Stomach (tissue), 9 donors: ENCODE measurements around the gene YOD1. TPM values are rescaled to one million over a fixed set of nuclear protein-coding genes. Genes with fewer than 3 reads are reported as not detected.

Source experiments
- DNase-seq, 2 donors: peaks; one replicate each; pipeline versions ENCODE4 v3.0.0 to v3.0.0-alpha.2; 2013 to 2019
- H3K27ac ChIP-seq, 5 donors: fragments of 200-600 bp in 4 of 5; sonication (generic) in 4 of 5; one replicate each; pipeline ENCODE4 v1.5.1; 2013 to 2019; ENCODE audit warnings: mild to moderate bottlenecking in 1 of 5, moderate library complexity in 1 of 5
- H3K27me3 ChIP-seq, 3 donors: fragments of 200-600 bp; sonication (generic); one replicate each; pipeline ENCODE4 v1.5.1; 2017 to 2019; ENCODE audit warnings: mixed run types in 1 of 3
- H3K36me3 ChIP-seq, 4 donors: fragments of 200-600 bp; sonication (generic); 1 replicate in 3 of 4; 2 replicates in 1 of 4; pipeline ENCODE4 v1.5.1; 2016 to 2019
- H3K4me1 ChIP-seq, 4 donors: fragments of 200-600 bp; sonication (generic); one replicate each; pipeline ENCODE4 v1.5.1; 2016 to 2019
- H3K4me3 ChIP-seq, 4 donors: fragments of 200-600 bp; sonication (generic) in 3 of 4; one replicate each; pipeline ENCODE4 v1.5.1; 2016 to 2019; ENCODE audit warnings: mild to moderate bottlenecking in 1 of 4
- H3K9me3 ChIP-seq, 4 donors: fragments of 200-600 bp; sonication (generic); one replicate each; pipeline ENCODE4 v1.5.1; 2016 to 2019
- EP300 ChIP-seq: sonication (generic); formaldehyde crosslinking; IDR thresholded peaks from one replicate; pipeline ENCODE4 v1.6.1; 2017; ENCODE audit warnings: antibody characterized with exemption
- POLR2A ChIP-seq, 4 donors: fragments of 450-650 bp; IDR thresholded peaks; one replicate each; pipeline ENCODE4 v1.6.1; 2016; ENCODE audit warnings: antibody characterized with exemption in 4 of 4, control low read depth in 2 of 4, mild to moderate bottlenecking in 1 of 4, moderate library complexity in 1 of 4
- POLR2AphosphoS5 ChIP-seq, 3 donors: sonication (generic); formaldehyde crosslinking; IDR thresholded peaks; one replicate each; pipeline ENCODE4 v1.6.1; 2016; ENCODE audit warnings: antibody characterized with exemption in 3 of 3
- WGBS, 5 donors: extraction: QIAGEN DNeasy Blood & Tissue Kit in 3 of 5; methylation state at CpG; one replicate each; pipeline versions ENCODE4 v1.1.5 to v1.1.7; 2013 to 2018; 5-methylcytosine and 5-hydroxymethylcytosine counted together
- intact Hi-C: fragments of 100-400 bp; cut with DNase I; formaldehyde crosslinking; loops from one replicate; pipeline ENCODE4 v1.15.1; 2023; ENCODE audit warnings: low total_unique reads
- polyA plus RNA-seq, 3 donors: library from polyadenylated mRNA; stranded (reverse); fragments of 200-250 nt; gene quantifications; one replicate each; pipeline ENCODE4 v1.2.3, GENCODE V29; 2013
- total RNA-seq, 5 donors: library from RNA; depleted of rRNA; stranded (reverse); fragments of >200 nt; gene quantifications; one replicate each; pipeline versions ENCODE4 v1.1.0 to v1.2.3, GENCODE V29; 2014 to 2016
- TF ChIP-seq, protein P1 (sequence below), 7 experiments: fragments of 450-650 bp in 4 of 7; fragments of 200-600 bp in 3 of 7; sonication (generic) in 3 of 7; IDR thresholded peaks; one replicate each; pipeline ENCODE4 v1.5.1; 2016 to 2019; ENCODE audit warnings: antibody characterized with exemption in 7 of 7, control low read depth in 2 of 7, mild to moderate bottlenecking in 1 of 7
- donor health status: healthy with polysubstance abuse.
- donor health status: Bipolar disorder and iron deficiency.
- donor health status: healthy.

The YOD1 gene
- total and polyA plus RNA-seq, 8 donors: 1.5 to 47.9 (median 4.8) TPM

DNA sequence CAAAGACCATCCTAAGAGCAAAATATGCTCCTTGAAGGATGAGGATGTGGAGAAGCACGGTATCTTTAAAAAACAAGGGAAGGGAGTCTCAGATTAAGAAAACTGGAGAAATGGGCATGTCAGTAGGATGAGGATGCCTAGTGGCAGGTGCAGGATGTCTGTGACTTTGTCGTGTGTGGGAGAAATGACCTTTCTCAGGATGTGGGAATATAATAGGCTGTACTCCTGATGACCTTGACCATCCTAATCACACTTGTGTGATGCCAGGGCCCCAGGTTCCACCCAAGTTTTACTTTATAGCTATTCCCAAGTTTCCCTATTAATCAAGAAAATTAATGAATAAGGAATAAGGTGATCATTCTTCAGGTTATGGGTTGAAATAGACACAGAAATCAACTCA is 31.3 kb downstream of the YOD1 start:
- no peak for DNase-seq
- H3K4me1 ChIP-seq: peaks cover 45 to 63% (median 54%) of the 10 kb centered on the region in 4 donors
- peaks cover 0 to 11% (median 10%) of the 10 kb centered on the region in 4 donors for H3K36me3 ChIP-seq
- H3K9me3 ChIP-seq: no peaks in the 10 kb centered on the region
- TF ChIP-seq POLR2AphosphoS5 (IDR thresholded peaks at IDR 0.05) (no peak), EP300 (no peak), POLR2A (IDR thresholded peaks at IDR 0.05) (no peak)
- TF ChIP-seq, protein P1, sequence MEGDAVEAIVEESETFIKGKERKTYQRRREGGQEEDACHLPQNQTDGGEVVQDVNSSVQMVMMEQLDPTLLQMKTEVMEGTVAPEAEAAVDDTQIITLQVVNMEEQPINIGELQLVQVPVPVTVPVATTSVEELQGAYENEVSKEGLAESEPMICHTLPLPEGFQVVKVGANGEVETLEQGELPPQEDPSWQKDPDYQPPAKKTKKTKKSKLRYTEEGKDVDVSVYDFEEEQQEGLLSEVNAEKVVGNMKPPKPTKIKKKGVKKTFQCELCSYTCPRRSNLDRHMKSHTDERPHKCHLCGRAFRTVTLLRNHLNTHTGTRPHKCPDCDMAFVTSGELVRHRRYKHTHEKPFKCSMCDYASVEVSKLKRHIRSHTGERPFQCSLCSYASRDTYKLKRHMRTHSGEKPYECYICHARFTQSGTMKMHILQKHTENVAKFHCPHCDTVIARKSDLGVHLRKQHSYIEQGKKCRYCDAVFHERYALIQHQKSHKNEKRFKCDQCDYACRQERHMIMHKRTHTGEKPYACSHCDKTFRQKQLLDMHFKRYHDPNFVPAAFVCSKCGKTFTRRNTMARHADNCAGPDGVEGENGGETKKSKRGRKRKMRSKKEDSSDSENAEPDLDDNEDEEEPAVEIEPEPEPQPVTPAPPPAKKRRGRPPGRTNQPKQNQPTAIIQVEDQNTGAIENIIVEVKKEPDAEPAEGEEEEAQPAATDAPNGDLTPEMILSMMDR (IDR thresholded peaks at IDR 0.05): no peak
- intact Hi-C loops: no loop called here
- no peaks in the 10 kb centered on the region for H3K27me3 ChIP-seq
- 41 to 66% (median 53%) methylated on average over 2 of the region's 2 CpGs for WGBS, 5 donors
- no peak overlapping the region for H3K4me3 ChIP-seq
- H3K27ac ChIP-seq: peak overlapping the region; percentile 88 to 97 (median 91)

- intact Hi-C loops: no loop called here
- TF ChIP-seq POLR2A (IDR thresholded peaks at IDR 0.05): no peak
- no peak for TF ChIP-seq POLR2AphosphoS5 (IDR thresholded peaks at IDR 0.05)
- TF ChIP-seq, protein P1 (IDR thresholded peaks at IDR 0.05): no peak
- no peak for TF ChIP-seq EP300
- peak overlapping the region; percentile 43 to 95 (median 90) for H3K27ac ChIP-seq
- H3K27me3 ChIP-seq: no peaks in the 10 kb centered on the region
- peaks cover 0 to 11% (median 10%) of the 10 kb centered on the region in 4 donors for H3K36me3 ChIP-seq
- peaks cover 40 to 58% (median 49%) of the 10 kb centered on the region in 4 donors for H3K4me1 ChIP-seq
- DNase-seq: no peak
- H3K9me3 ChIP-seq: no peaks in the 10 kb centered on the region
- no peak overlapping the region for H3K4me3 ChIP-seq
- 82 to 88% (median 86%) methylated on average over 2 of the region's 2 CpGs for WGBS, 5 donors
These were observed 31.8 kb downstream of the YOD1 start for GRCh38 chr1:207019161-207019560.

GRCh38 chr1:207018707-207019106 is 32.3 kb downstream of the YOD1 start:
- TF ChIP-seq POLR2AphosphoS5 (IDR thresholded peaks at IDR 0.05) (peak in 1 of 3 donors; percentile 26), POLR2A (IDR thresholded peaks at IDR 0.05) (no peak), EP300 (no peak)
- TF ChIP-seq, protein P1 (IDR thresholded peaks at IDR 0.05): no peak
- no peaks in the 10 kb centered on the region for H3K27me3 ChIP-seq
- peaks cover 36 to 54% (median 46%) of the 10 kb centered on the region in 4 donors for H3K4me1 ChIP-seq
- WGBS, 5 donors: 81 to 87% (median 83%) methylated on average over 4 of the region's 4 CpGs
- peaks cover 0 to 11% (median 10%) of the 10 kb centered on the region in 4 donors for H3K36me3 ChIP-seq
- no peak overlapping the region for H3K4me3 ChIP-seq
- H3K9me3 ChIP-seq: no peaks in the 10 kb centered on the region
- peak overlapping the region; percentile 43 to 95 (median 90) for H3K27ac ChIP-seq
- intact Hi-C loops: no loop called here
- no peak for DNase-seq

DNA sequence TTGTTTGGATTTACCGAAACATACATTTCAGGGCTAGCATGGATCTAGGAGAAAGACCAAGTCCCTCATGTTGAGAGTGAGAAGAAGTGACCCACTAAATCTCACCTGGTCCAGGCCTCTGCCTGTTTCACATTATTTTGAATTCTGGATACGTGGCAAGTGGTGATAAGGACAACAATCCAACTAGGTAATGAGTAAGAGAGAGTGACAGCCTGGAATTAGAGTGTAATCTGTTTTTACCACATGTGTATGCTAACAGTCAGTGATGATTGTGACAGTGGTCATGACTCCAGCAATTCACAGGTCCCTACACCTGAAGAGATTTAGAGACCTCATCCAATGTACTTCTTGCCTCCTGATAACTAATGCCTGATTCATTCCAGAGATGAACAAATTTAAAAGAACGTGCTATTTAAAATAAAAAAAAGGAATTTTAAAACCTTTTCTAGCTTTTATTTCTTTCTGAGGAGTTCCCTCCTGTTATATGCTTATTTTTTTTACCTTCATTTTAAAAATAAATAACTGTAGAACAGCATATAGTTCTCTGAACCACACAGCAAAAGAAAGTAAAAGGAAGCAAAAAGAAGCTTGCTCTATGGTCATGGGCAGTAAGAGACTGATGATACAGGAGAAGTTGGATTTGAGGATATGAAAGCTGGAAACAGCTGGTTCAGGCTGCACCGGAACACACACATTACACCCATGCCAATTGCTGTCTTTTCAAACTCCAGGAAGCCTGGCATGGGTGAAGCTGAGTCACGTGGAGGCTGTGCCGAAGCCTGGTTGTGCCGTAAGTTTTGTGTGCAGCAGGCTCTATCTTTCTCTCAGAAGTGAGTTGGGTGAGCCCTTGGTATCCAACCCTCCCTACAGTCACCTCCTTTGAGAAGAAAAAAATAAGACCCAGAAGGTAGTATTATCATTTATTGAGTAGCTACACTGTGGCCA is 33.1 kb downstream of the YOD1 start:
- intact Hi-C loops: no loop called here
- H3K36me3 ChIP-seq: peaks cover 0 to 7% (median 6%) of the 10 kb centered on the region in 4 donors
- 29 to 46% (median 34%) methylated on average over 7 of the region's 7 CpGs for WGBS, 5 donors
- no peak overlapping the region for H3K4me3 ChIP-seq
- H3K27me3 ChIP-seq: no peaks in the 10 kb centered on the region
- H3K9me3 ChIP-seq: no peaks in the 10 kb centered on the region
- H3K4me1 ChIP-seq: peaks cover 32 to 46% (median 39%) of the 10 kb centered on the region in 4 donors
- TF ChIP-seq, protein P1 (IDR thresholded peaks at IDR 0.05): no peak
- TF ChIP-seq POLR2AphosphoS5 (IDR thresholded peaks at IDR 0.05): peak in 2 of 3 donors; percentile 65 to 71
- H3K27ac ChIP-seq: peak overlapping the region; percentile 17 to 95 (median 90)
- peak; percentile 64 to 76 for DNase-seq
